Neural progenitor cell (in vitro differentiated cells): Measurements from ENCODE around the gene RUNX3. TPM values are rescaled to one million over a fixed set of nuclear protein-coding genes. Genes with fewer than 3 reads are reported as not detected.

ENCODE experiments used
- DNase-seq: peaks from one replicate; pipeline ENCODE4 v3.0.0-alpha.2; 2016; ENCODE audit warnings: low spot score
- H2AFZ ChIP-seq: fragments of 200-600 bp; sonication (generic); replicated peaks from 2 replicates; pipeline ENCODE4 v1.6.1; 2016; ENCODE audit warnings: antibody characterized with exemption
- H3F3A ChIP-seq: fragments of 200-600 bp; sonication (generic); 2 replicates; pipeline ENCODE4 v1.6.1; 2016; ENCODE audit warnings: antibody characterized with exemption, low read depth
- H3K27ac ChIP-seq: fragments of 200-600 bp; sonication (generic); 2 replicates; pipeline ENCODE4 v1.5.1; 2016; ENCODE audit warnings: mild to moderate bottlenecking
- H3K27me3 ChIP-seq: fragments of 200-600 bp; sonication (generic); 2 replicates; pipeline ENCODE4 v1.6.1; 2016; ENCODE audit warnings: mild to moderate bottlenecking, moderate library complexity
- H3K36me3 ChIP-seq: fragments of 200-600 bp; sonication (generic); 2 replicates; pipeline ENCODE4 v1.5.1; 2016
- H3K4me1 ChIP-seq: fragments of 200-600 bp; sonication (generic); 2 replicates; pipeline ENCODE4 v1.6.1; 2016; ENCODE audit warnings: mixed run types
- H3K4me2 ChIP-seq: fragments of 200-600 bp; sonication (generic); 2 replicates; pipeline ENCODE4 v1.6.1; 2016
- H3K4me3 ChIP-seq: fragments of 200-600 bp; sonication (generic); 2 replicates; pipeline ENCODE4 v1.5.1; 2016
- H3K79me2 ChIP-seq: fragments of 200-600 bp; sonication (generic); 2 replicates; pipeline ENCODE4 v1.6.1; 2016; ENCODE audit warnings: low read depth
- H3K9ac ChIP-seq: fragments of 200-600 bp; sonication (generic); 2 replicates; pipeline ENCODE4 v1.6.1; 2016
- H3K9me3 ChIP-seq: fragments of 200-600 bp; sonication (generic); 2 replicates; pipeline ENCODE4 v1.5.1; 2016; ENCODE audit warnings: low read depth
- H4K20me1 ChIP-seq: fragments of 200-600 bp; sonication (generic); 2 replicates; pipeline ENCODE4 v1.6.1; 2016; ENCODE audit warnings: low read depth
- H3K27ac Mint-ChIP-seq: 3 replicates; pipeline ENCODE4 v1.8.0; 2021; ENCODE audit warnings: mixed read lengths
- H3K27me3 Mint-ChIP-seq: 2 replicates; pipeline ENCODE4 v1.8.0; 2022; ENCODE audit warnings: low read depth, mild to moderate bottlenecking, inconsistent platforms, moderate library complexity, mixed read lengths; ENCODE audit not compliant: insufficient read depth
- H3K36me3 Mint-ChIP-seq: 3 replicates; pipeline ENCODE4 v1.8.0; 2021; ENCODE audit warnings: mixed read lengths
- H3K4me1 Mint-ChIP-seq: 3 replicates; pipeline ENCODE4 v1.8.0; 2021; ENCODE audit warnings: mixed read lengths
- H3K4me3 Mint-ChIP-seq: 3 replicates; pipeline ENCODE4 v1.8.0; 2021; ENCODE audit warnings: mild to moderate bottlenecking, moderate library complexity, mixed read lengths
- H3K9me3 Mint-ChIP-seq: 3 replicates; pipeline ENCODE4 v1.8.0; 2020; ENCODE audit warnings: mixed read lengths
- CTCF ChIP-seq: fragments of 200-600 bp; sonication (generic); IDR thresholded peaks from 2 replicates; pipeline ENCODE4 v1.5.1; 2017; ENCODE audit warnings: antibody characterized with exemption, mild to moderate bottlenecking
- EZH2 ChIP-seq: fragments of 200-600 bp; sonication (generic); IDR thresholded peaks from 2 replicates; pipeline ENCODE4 v1.6.1; 2017; ENCODE audit warnings: antibody characterized with exemption, mild to moderate bottlenecking, moderate library complexity
- EZH2phosphoT487 ChIP-seq: fragments of 200-600 bp; sonication (generic); IDR thresholded peaks from 2 replicates; pipeline ENCODE4 v1.6.1; 2017; ENCODE audit warnings: antibody characterized with exemption
- total RNA-seq: library from RNA; depleted of rRNA; stranded (reverse); fragments of >200 nt; gene quantifications from 2 replicates; pipeline ENCODE4 v1.2.3, GENCODE V29; 2015; ENCODE audit warnings: low replicate concordance

Gene RUNX3
- total RNA-seq, 1 donor from 2014 or later = not detected

- Histone ChIP-seq H3K79me2 (no peaks in the 10 kb centered on the region), H4K20me1 (no peaks in the 10 kb centered on the region), H3K4me1 (no peaks in the 10 kb centered on the region), H3K36me3 (no peaks in the 10 kb centered on the region), H3K4me3 (no peak overlapping the region), H3K9me3 (no peaks in the 10 kb centered on the region), H2AFZ (no peak overlapping the region), H3F3A (no peaks in the 10 kb centered on the region), H3K27me3 (no peaks in the 10 kb centered on the region), H3K27ac (no peak overlapping the region), H3K4me2 (no peak overlapping the region), H3K9ac (no peak overlapping the region)
- peaks cover 3% of the 10 kb centered on the region for H3K4me1 Mint-ChIP-seq
- peak overlapping the region; percentile 90 for H3K27ac Mint-ChIP-seq
- H3K4me3 Mint-ChIP-seq = no peak overlapping the region
- DNase-seq = no peak
- no peaks in the 10 kb centered on the region for H3K36me3 Mint-ChIP-seq
- peaks cover 6% of the 10 kb centered on the region for H3K27me3 Mint-ChIP-seq
- no peak for TF ChIP-seq EZH2phosphoT487
- H3K9me3 Mint-ChIP-seq = no peaks in the 10 kb centered on the region
Measured at GRCh38 chr1:24901791-24902470, 28.1 kb downstream of the RUNX3 start.

- Histone ChIP-seq H3K4me1 (no peaks in the 10 kb centered on the region), H3K27me3 (no peaks in the 10 kb centered on the region), H3K27ac (no peak overlapping the region), H3F3A (no peaks in the 10 kb centered on the region), H3K9ac (no peak overlapping the region), H3K36me3 (no peaks in the 10 kb centered on the region), H4K20me1 (no peaks in the 10 kb centered on the region), H3K79me2 (no peaks in the 10 kb centered on the region), H2AFZ (no peak overlapping the region), H3K9me3 (no peaks in the 10 kb centered on the region), H3K4me3 (no peak overlapping the region), H3K4me2 (no peak overlapping the region)
- peaks cover 6% of the 10 kb centered on the region for H3K27me3 Mint-ChIP-seq
- H3K36me3 Mint-ChIP-seq = no peaks in the 10 kb centered on the region
- no peak for DNase-seq
- no peak for TF ChIP-seq EZH2phosphoT487
- no peak for TF ChIP-seq CTCF
- no peak for TF ChIP-seq EZH2
- no peaks in the 10 kb centered on the region for H3K9me3 Mint-ChIP-seq
- H3K27ac Mint-ChIP-seq = peak overlapping the region; percentile 90
- H3K4me1 Mint-ChIP-seq = peaks cover 3% of the 10 kb centered on the region
- no peak overlapping the region for H3K4me3 Mint-ChIP-seq
Measured at GRCh38 chr1:24900985-24901781, 28.9 kb downstream of the RUNX3 start.

GRCh38 chr1:24900486-24900849 is 29.6 kb downstream of the RUNX3 start:
- Histone ChIP-seq H3K4me1 (no peaks in the 10 kb centered on the region), H3K27ac (no peak overlapping the region), H2AFZ (no peak overlapping the region), H3K4me3 (no peak overlapping the region), H3K27me3 (no peaks in the 10 kb centered on the region), H3K4me2 (no peak overlapping the region), H3K9me3 (no peaks in the 10 kb centered on the region), H3F3A (no peaks in the 10 kb centered on the region), H3K9ac (no peak overlapping the region), H3K36me3 (no peaks in the 10 kb centered on the region), H3K79me2 (no peaks in the 10 kb centered on the region), H4K20me1 (no peaks in the 10 kb centered on the region)
- no peaks in the 10 kb centered on the region for H3K36me3 Mint-ChIP-seq
- H3K4me1 Mint-ChIP-seq = peaks cover 3% of the 10 kb centered on the region
- peaks cover 6% of the 10 kb centered on the region for H3K27me3 Mint-ChIP-seq
- no peak overlapping the region for H3K27ac Mint-ChIP-seq
- H3K9me3 Mint-ChIP-seq = no peaks in the 10 kb centered on the region
- no peak for DNase-seq
- no peak overlapping the region for H3K4me3 Mint-ChIP-seq
- TF ChIP-seq EZH2phosphoT487 (no peak), CTCF (no peak), EZH2 (no peak)
